Upper lobe of left lung (tissue), 6 donors: ENCODE results near the gene LHX4. TPM values are rescaled to one million over a fixed set of nuclear protein-coding genes. Genes with fewer than 3 reads are reported as not detected.

Experiments
- ATAC-seq, 2 donors: fragments of 200-7000 bp; cut with Tn5 transposase; one replicate each; pipeline ENCODE4 v1.9.1; 2022; ENCODE audit warnings: mild to moderate bottlenecking in 2 of 2, moderate library complexity in 2 of 2; ENCODE audit not compliant: low FRiP score in 2 of 2
- DNase-seq, 2 donors: peaks; one replicate each; pipeline ENCODE4 v3.0.0-alpha.2; 2019 to 2020
- H3K27ac ChIP-seq, 4 donors: fragments of 200-600 bp; sonication (generic); one replicate each; pipeline ENCODE4 v1.5.1; 2016 to 2019
- H3K27me3 ChIP-seq, 4 donors: fragments of 200-600 bp; sonication (generic); one replicate each; pipeline ENCODE4 v1.5.1; 2017 to 2019
- H3K36me3 ChIP-seq, 4 donors: fragments of 200-600 bp; sonication (generic); one replicate each; pipeline ENCODE4 v1.5.1; 2016 to 2019
- H3K4me1 ChIP-seq, 4 donors: fragments of 200-600 bp; sonication (generic); one replicate each; pipeline ENCODE4 v1.5.1; 2018 to 2019
- H3K4me3 ChIP-seq, 4 donors: fragments of 200-600 bp; sonication (generic); one replicate each; pipeline ENCODE4 v1.5.1; 2017 to 2019; ENCODE audit warnings: mild to moderate bottlenecking in 2 of 4, moderate library complexity in 1 of 4
- H3K9me3 ChIP-seq, 4 donors: fragments of 200-600 bp; sonication (generic); one replicate each; pipeline ENCODE4 v1.5.1; 2018 to 2019
- EP300 ChIP-seq, 4 donors: sonication (generic); formaldehyde crosslinking; IDR thresholded peaks; one replicate each; pipeline ENCODE4 v1.5.1; 2017; ENCODE audit warnings: antibody characterized with exemption in 4 of 4, control low read depth in 2 of 4
- POLR2A ChIP-seq, 4 donors: fragments of 450-650 bp; IDR thresholded peaks; one replicate each; pipeline ENCODE4 v1.5.1; 2016 to 2017; ENCODE audit warnings: antibody characterized with exemption in 4 of 4, mild to moderate bottlenecking in 2 of 4
- POLR2AphosphoS5 ChIP-seq, 2 donors: sonication (generic); formaldehyde crosslinking; IDR thresholded peaks; one replicate each; pipeline ENCODE4 v1.5.1; 2017; ENCODE audit warnings: antibody characterized with exemption in 2 of 2
- WGBS, 2 donors: methylation state at CpG; one replicate each; pipeline ENCODE4 v1.1.5; 2017 to 2018; 5-methylcytosine and 5-hydroxymethylcytosine counted together
- total RNA-seq, 6 donors: library from RNA; depleted of rRNA in 4 of 6; stranded (reverse); fragments of >200 nt in 4 of 6; gene quantifications; one replicate each; pipeline versions ENCODE4 v1.1.0 to v1.2.1, GENCODE V29; 2016 to 2021
- TF ChIP-seq, protein P1 (sequence below), 6 experiments: fragments of 450-650 bp in 4 of 6; fragments of 200-600 bp in 2 of 6; sonication (generic) in 2 of 6; IDR thresholded peaks; one replicate each; pipeline ENCODE4 v1.5.1; 2016 to 2019; ENCODE audit warnings: antibody characterized with exemption in 6 of 6
- donor health status: DM: no; HTN: no; CAD: no; lungs with moderate emphysema.
- donor health status: DM: no; HTN: yes; CAD: no; lungs with severe emphysema.

Gene LHX4
- total RNA-seq, 6 donors from 2014 or later = 0.17 to 1.0 (median 0.30) TPM; not detected in 3

DNA sequence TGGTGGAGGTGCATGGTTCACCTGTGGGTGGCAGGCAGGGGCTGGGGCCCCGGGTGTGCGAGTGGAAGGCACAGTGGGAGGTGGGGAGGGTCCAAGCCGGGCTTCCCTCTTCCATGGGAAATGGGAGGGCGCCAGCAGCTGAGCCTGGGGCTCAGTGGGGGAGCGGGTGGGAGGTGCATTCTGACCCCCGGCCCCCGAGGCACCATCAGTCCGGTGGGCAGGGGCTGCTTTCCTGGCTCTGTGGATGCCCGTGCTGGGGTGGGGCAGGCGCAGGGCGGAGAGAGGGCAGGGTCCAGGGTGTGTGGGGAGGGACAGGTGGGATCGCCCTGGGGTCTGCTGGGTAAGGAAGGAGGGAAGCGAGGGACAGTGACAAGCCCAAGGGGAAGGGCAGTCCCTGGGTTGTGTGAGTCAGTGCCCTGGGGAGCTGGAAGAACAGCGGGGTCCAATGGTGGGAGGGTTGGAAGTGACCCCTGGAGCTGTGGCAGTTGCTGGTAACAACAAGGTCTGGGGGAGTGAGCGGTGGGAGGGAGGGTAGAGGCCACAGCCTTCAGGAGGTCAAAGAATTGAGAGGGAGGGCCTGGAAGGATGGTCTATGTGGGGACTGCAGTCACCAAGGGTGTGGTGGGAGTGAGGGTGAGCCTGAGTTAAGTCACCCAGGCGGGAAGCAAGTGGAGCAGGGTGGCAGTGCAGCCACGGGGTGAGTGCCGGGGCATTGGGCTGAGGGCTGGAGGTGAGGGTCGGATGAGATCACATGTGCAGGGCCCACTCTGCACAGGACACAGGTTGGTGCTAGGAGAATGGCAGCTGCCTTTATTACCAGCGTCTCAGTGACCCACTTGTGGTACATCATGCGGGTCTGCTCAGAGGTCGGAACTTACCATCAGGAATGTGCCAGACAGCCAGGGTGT lies 29.6 kb downstream of the LHX4 start:
- H3K4me1 ChIP-seq = no peaks in the 10 kb centered on the region
- DNase-seq = no peak
- no peaks in the 10 kb centered on the region for H3K9me3 ChIP-seq
- TF ChIP-seq EP300 (IDR thresholded peaks at IDR 0.05) = no peak
- TF ChIP-seq, protein P1, sequence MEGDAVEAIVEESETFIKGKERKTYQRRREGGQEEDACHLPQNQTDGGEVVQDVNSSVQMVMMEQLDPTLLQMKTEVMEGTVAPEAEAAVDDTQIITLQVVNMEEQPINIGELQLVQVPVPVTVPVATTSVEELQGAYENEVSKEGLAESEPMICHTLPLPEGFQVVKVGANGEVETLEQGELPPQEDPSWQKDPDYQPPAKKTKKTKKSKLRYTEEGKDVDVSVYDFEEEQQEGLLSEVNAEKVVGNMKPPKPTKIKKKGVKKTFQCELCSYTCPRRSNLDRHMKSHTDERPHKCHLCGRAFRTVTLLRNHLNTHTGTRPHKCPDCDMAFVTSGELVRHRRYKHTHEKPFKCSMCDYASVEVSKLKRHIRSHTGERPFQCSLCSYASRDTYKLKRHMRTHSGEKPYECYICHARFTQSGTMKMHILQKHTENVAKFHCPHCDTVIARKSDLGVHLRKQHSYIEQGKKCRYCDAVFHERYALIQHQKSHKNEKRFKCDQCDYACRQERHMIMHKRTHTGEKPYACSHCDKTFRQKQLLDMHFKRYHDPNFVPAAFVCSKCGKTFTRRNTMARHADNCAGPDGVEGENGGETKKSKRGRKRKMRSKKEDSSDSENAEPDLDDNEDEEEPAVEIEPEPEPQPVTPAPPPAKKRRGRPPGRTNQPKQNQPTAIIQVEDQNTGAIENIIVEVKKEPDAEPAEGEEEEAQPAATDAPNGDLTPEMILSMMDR (IDR thresholded peaks at IDR 0.05) = no peak
- no peak for TF ChIP-seq POLR2A (IDR thresholded peaks at IDR 0.05)
- no peak for TF ChIP-seq POLR2AphosphoS5 (IDR thresholded peaks at IDR 0.05)
- peak in 1 of 2 donors; percentile 13 for ATAC-seq
- no peaks in the 10 kb centered on the region for H3K36me3 ChIP-seq
- peaks cover 0 to 27% (median 10%) of the 10 kb centered on the region in 4 donors for H3K27me3 ChIP-seq
- WGBS, 2 donors = 77 to 79% methylated on average over 21 to 22 of the region's 22 CpGs
- H3K27ac ChIP-seq = no peak overlapping the region
- no peak overlapping the region for H3K4me3 ChIP-seq

DNA sequence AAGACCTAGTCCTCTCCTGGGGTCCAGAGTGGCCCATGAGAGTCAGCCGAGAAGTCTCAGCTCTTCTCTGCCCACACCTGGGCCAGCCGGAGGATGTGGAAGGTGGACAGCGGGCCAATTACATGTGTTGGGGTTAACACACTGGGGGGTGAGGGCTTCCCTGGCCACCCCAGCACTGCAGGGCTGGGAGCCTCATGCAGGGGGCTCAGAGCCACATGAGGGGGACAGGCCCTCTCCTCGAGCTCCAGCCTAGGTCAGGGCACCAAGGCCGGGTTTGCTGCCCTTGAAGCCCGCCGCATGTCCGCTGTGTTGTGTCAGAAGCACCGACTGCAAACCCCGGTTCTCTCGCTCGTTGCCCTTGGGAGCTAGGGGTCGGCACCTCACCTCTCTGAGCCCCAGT lies 30.5 kb downstream of the LHX4 start:
- Histone ChIP-seq H3K4me1 (no peaks in the 10 kb centered on the region), H3K27me3 (peaks cover 0 to 27% (median 10%) of the 10 kb centered on the region in 4 donors), H3K4me3 (no peak overlapping the region), H3K9me3 (no peaks in the 10 kb centered on the region), H3K36me3 (no peaks in the 10 kb centered on the region), H3K27ac (no peak overlapping the region)
- TF ChIP-seq, protein P1 (IDR thresholded peaks at IDR 0.05) = no peak
- TF ChIP-seq POLR2A (IDR thresholded peaks at IDR 0.05) = no peak
- WGBS, 2 donors = 50 to 86% methylated on average over 2 to 13 of the region's 13 CpGs
- ATAC-seq (no peak), DNase-seq (no peak)

DNA sequence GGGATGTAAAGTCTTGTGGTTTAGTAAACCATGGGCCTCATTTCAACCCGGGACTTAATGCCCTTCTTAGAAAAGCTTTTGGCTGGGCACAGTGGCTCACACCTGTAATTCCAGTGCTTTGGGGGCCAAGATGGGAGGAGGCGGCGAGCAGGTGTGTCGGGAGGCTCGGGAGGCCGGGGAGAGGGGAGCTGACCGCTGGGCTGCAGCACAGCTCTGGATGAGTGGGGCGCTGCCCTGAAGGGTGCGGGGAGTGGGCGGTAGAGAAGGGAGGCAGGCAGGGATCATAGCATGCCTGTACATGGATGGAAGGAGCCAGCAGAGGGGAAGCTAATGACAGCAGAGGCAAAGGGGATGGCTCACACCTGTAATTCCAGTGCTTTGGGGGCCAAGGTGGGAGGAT lies 31.0 kb downstream of the LHX4 start:
- TF ChIP-seq, protein P1 (IDR thresholded peaks at IDR 0.05) = no peak
- TF ChIP-seq POLR2A (IDR thresholded peaks at IDR 0.05) = no peak
- no peak for TF ChIP-seq EP300 (IDR thresholded peaks at IDR 0.05)
- TF ChIP-seq POLR2AphosphoS5 (IDR thresholded peaks at IDR 0.05) = no peak
- peaks cover 0 to 27% (median 10%) of the 10 kb centered on the region in 4 donors for H3K27me3 ChIP-seq
- WGBS, 2 donors = 79 to 87% methylated on average over 9 to 10 of the region's 10 CpGs

DNA sequence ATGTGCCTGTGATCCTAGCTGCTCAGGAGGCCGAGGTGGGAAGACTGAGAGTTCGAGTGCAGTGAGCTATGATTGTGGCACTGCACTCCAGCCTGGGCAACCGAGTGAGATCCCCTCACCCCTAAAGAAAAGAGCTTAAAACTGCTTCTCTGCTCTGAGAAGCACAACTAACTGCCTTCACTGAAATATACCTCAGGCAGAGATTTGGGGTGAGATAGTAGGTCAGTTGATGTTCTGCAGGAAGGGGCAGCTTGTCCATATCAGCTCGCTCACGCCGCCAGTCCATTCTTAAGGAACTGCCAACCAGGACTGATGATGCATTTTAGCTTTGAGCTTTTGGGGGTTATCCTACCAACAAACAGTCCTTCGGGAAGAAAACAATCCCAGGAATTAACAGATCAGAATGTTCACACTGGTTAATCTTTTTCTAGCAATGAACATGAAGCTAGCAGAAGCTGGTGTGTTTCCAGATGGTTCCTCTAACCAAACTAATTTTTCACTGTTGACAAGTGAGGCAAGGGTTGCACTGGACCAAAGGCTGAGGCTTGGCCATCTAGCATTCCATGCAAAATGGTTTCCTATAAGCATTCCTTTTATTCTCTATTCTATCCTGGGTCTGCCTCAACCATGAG lies 31.6 kb downstream of the LHX4 start:
- TF ChIP-seq, protein P1 (IDR thresholded peaks at IDR 0.05) = no peak
- TF ChIP-seq POLR2AphosphoS5 (IDR thresholded peaks at IDR 0.05) (no peak), EP300 (IDR thresholded peaks at IDR 0.05) (no peak), POLR2A (IDR thresholded peaks at IDR 0.05) (no peak)
- no peak for ATAC-seq
- no peak overlapping the region for H3K27ac ChIP-seq
- H3K9me3 ChIP-seq = no peaks in the 10 kb centered on the region
- no peaks in the 10 kb centered on the region for H3K36me3 ChIP-seq
- H3K27me3 ChIP-seq = peaks cover 0 to 24% (median 8%) of the 10 kb centered on the region in 4 donors
- no peak overlapping the region for H3K4me3 ChIP-seq
- DNase-seq = no peak
- no peaks in the 10 kb centered on the region for H3K4me1 ChIP-seq
- 69 to 85% methylated on average over 7 of the region's 7 CpGs for WGBS, 2 donors

More for the DNA sequence above, 31.0 kb downstream of the LHX4 start:
- Histone ChIP-seq H3K4me1 (no peaks in the 10 kb centered on the region), H3K9me3 (no peaks in the 10 kb centered on the region), H3K27ac (no peak overlapping the region), H3K36me3 (no peaks in the 10 kb centered on the region), H3K4me3 (no peak overlapping the region)
- DNase-seq (no peak), ATAC-seq (no peak)
